Esophagus muscularis mucosa (tissue), 3 donors: ENCODE data around the gene ADD3.

Source experiments
- POLR2A ChIP-seq: fragments of 450-650 bp; IDR thresholded peaks from one replicate; pipeline ENCODE4 v1.6.1; 2017; ENCODE audit warnings: antibody characterized with exemption, moderate library complexity, mild to moderate bottlenecking, low read depth
- POLR2AphosphoS5 ChIP-seq, 2 donors: sonication (generic); formaldehyde crosslinking; IDR thresholded peaks; one replicate each; pipeline ENCODE4 v1.6.1; 2017; ENCODE audit warnings: antibody characterized with exemption in 2 of 2
- TF ChIP-seq, protein P1 (sequence below), 3 experiments: fragments of 200-600 bp in 2 of 3; fragments of 450-650 bp in 1 of 3; sonication (generic) in 2 of 3; IDR thresholded peaks; one replicate each; pipeline ENCODE4 v1.5.1; 2017 to 2019; ENCODE audit warnings: antibody characterized with exemption in 3 of 3, mild to moderate bottlenecking in 2 of 3, moderate library complexity in 1 of 3

DNA sequence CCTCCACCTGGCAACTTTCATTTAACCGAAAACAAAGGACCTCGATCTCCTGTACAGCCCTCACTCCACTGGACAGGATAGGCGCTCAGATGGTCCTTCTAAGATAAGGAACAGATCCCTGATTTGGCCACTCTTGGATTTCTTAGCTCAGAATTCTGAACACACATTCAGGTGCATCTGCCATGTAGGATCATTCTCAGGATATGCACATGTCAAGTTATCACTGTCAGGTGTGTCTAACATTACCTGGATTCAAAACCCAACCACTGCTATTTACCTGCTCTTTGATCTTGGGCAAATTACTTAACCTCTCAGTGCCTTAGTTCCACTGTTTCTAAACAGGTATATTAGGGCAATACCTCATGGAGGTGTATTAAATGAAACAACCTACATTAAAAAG, 12.2 kb upstream of the ADD3 start:
- TF ChIP-seq, protein P1, sequence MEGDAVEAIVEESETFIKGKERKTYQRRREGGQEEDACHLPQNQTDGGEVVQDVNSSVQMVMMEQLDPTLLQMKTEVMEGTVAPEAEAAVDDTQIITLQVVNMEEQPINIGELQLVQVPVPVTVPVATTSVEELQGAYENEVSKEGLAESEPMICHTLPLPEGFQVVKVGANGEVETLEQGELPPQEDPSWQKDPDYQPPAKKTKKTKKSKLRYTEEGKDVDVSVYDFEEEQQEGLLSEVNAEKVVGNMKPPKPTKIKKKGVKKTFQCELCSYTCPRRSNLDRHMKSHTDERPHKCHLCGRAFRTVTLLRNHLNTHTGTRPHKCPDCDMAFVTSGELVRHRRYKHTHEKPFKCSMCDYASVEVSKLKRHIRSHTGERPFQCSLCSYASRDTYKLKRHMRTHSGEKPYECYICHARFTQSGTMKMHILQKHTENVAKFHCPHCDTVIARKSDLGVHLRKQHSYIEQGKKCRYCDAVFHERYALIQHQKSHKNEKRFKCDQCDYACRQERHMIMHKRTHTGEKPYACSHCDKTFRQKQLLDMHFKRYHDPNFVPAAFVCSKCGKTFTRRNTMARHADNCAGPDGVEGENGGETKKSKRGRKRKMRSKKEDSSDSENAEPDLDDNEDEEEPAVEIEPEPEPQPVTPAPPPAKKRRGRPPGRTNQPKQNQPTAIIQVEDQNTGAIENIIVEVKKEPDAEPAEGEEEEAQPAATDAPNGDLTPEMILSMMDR (IDR thresholded peaks at IDR 0.05): no peak
- no peak for TF ChIP-seq POLR2AphosphoS5 (IDR thresholded peaks at IDR 0.05)
- no peak for TF ChIP-seq POLR2A
